ENCODE results near the gene CST9L.

- no peak for TF ChIP-seq POLR2A (IDR thresholded peaks at IDR 0.05)
- TF ChIP-seq CTCF (IDR thresholded peaks at IDR 0.05) = no peak
- no peak for TF ChIP-seq POLR2AphosphoS5 (IDR thresholded peaks at IDR 0.05)
Observed at GRCh38 chr20:23562721-23563342, 5.5 kb downstream of the CST9L start.
